Measurements from ENCODE around the gene SNRPD3.

GRCh38 chr22:24507716-24508115 is 48.1 kb upstream of the SNRPD3 start:
- TF ChIP-seq, protein P1, sequence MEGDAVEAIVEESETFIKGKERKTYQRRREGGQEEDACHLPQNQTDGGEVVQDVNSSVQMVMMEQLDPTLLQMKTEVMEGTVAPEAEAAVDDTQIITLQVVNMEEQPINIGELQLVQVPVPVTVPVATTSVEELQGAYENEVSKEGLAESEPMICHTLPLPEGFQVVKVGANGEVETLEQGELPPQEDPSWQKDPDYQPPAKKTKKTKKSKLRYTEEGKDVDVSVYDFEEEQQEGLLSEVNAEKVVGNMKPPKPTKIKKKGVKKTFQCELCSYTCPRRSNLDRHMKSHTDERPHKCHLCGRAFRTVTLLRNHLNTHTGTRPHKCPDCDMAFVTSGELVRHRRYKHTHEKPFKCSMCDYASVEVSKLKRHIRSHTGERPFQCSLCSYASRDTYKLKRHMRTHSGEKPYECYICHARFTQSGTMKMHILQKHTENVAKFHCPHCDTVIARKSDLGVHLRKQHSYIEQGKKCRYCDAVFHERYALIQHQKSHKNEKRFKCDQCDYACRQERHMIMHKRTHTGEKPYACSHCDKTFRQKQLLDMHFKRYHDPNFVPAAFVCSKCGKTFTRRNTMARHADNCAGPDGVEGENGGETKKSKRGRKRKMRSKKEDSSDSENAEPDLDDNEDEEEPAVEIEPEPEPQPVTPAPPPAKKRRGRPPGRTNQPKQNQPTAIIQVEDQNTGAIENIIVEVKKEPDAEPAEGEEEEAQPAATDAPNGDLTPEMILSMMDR (conservative IDR thresholded peaks at IDR 0.05; ENCODE audit: low read depth, low read length), result no peak
- no peak for TF ChIP-seq EZH2 (IDR thresholded peaks at IDR 0.05; ENCODE audit: borderline replicate concordance, low read depth, low read length, poor library complexity, severe bottlenecking)

Measured in A673 (cell line).